ENCODE data around the gene POP4. TPM values are rescaled to one million over a fixed set of nuclear protein-coding genes. Genes with fewer than 3 reads are reported as not detected.
"Not testable (repeated sequence)": the region's sequence is repeated elsewhere in the genome, so short reads cannot be mapped to it uniquely, and the experiment has no call there.

POP4 gene
- total and polyA plus RNA-seq, 2 donors (not counting 3 experiments of a cell fraction or from before 2014, with no cell fraction given) = 56.2 to 64.4 TPM

DNA sequence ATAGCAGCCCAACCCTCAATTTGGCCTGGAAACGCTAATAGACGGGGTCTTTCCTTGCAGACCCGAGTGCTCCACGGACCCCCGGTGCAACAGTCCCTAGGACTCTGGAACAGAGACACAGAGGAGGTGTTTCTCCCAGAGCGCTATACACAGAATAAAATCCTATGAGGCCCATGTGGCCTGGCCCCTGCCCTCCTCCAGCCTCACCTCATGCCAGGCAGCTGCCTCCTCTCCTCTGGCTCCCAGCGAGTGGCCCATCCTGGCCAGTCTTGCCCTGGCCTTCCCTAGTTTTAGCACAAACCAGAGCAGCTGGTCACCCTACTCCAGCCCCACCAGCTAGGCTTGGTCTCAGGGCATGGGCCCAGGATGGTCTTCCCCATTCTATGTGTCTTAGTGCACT lies 20.3 kb downstream of the POP4 start:
- CTCF ChIA-PET = interaction anchor here (1.7 kb wide), 1 partner anchor 16 kb away, joined by 5 read pairs; no protein-coding TSS in a partner anchor
- no peaks in the 10 kb centered on the region for H3K9me3 ChIP-seq (replicated peaks; ENCODE audit: control insufficient read depth, insufficient read depth, low read length)
- intact Hi-C loops (cut with micrococcal nuclease) = no loop called here
- H3K4me2 ChIP-seq (ENCODE audit: insufficient read depth, low read length) = no peak overlapping the region
- H3K9ac ChIP-seq (replicated peaks; ENCODE audit: extremely low read depth, insufficient read depth, low read length) = no peak overlapping the region
- TF ChIP-seq, protein P1, sequence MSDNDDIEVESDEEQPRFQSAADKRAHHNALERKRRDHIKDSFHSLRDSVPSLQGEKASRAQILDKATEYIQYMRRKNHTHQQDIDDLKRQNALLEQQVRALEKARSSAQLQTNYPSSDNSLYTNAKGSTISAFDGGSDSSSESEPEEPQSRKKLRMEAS (IDR thresholded peaks at IDR 0.05; ENCODE audit: insufficient read depth, insufficient read length) = no peak
- TF ChIP-seq POLR2AphosphoS5 (IDR thresholded peaks at IDR 0.05; ENCODE audit: insufficient read depth, low read depth, low read length) (no peak), MYC (IDR thresholded peaks at IDR 0.05; ENCODE audit: low read depth, low read length) (no peak), FOS (IDR thresholded peaks at IDR 0.05; ENCODE audit: borderline replicate concordance, insufficient read depth, low read length) (no peak), CTCF (IDR thresholded peaks at IDR 0.05; ENCODE audit: extremely low read depth in 1 of 2, insufficient read depth in 1 of 2, low read depth in 1 of 2, low read length in 2 of 2) (no peak)
- POLR2A ChIA-PET = no interaction called here
- no peaks in the 10 kb centered on the region for H3K27me3 ChIP-seq (ENCODE audit: control insufficient read depth in 2 of 2, insufficient read depth in 2 of 2, low read length in 2 of 2)
- dilution Hi-C loops (cut with MboI; ENCODE audit: extremely low pct_ligation_motif_present, low sequenced_read_pairs) = no loop called here
- H3K27ac ChIP-seq (ENCODE audit: insufficient read depth, low read depth, low read length) = no peak overlapping the region
- no peaks in the 10 kb centered on the region for H3K79me2 ChIP-seq (ENCODE audit: control insufficient read depth, insufficient read depth, low read length)
- no peak overlapping the region for H3K4me3 ChIP-seq (replicated peaks in 1 of 3; ENCODE audit: insufficient read depth in 1 of 3, low read depth in 1 of 3, low read length in 3 of 3)
- H3K4me1 ChIP-seq (ENCODE audit: control insufficient read depth, extremely low read depth, insufficient read depth, low read length) = no peaks in the 10 kb centered on the region
- FAIRE-seq = no peak
- H3K9me1 ChIP-seq (replicated peaks; ENCODE audit: control insufficient read depth, extremely low read depth, insufficient read depth, low read length) = no peaks in the 10 kb centered on the region
- no peaks in the 10 kb centered on the region for H4K20me1 ChIP-seq (replicated peaks; ENCODE audit: control insufficient read depth, extremely low read depth, insufficient read depth, low read length)
- H3K36me3 ChIP-seq (ENCODE audit: control insufficient read depth in 2 of 2, extremely low read depth in 1 of 2, insufficient read depth in 2 of 2, low read length in 2 of 2) = no peaks in the 10 kb centered on the region
- no peak overlapping the region for H2AFZ ChIP-seq (ENCODE audit: low read depth, low read length)
- no TSS peak for BruUV-seq (replicated peaks)
- no peak for DNase-seq (ENCODE audit: low read depth, low spot score)

- DNase-seq (ENCODE audit: low read depth, low spot score); H3K4me2 ChIP-seq (ENCODE audit: insufficient read depth, low read length); H3K9me1 ChIP-seq (replicated peaks; ENCODE audit: control insufficient read depth, extremely low read depth, insufficient read depth, low read length); BruUV-seq (replicated peaks); intact Hi-C loops (cut with micrococcal nuclease); H3K4me3 ChIP-seq (replicated peaks in 1 of 3; ENCODE audit: insufficient read depth in 1 of 3, low read depth in 1 of 3, low read length in 3 of 3); H3K9ac ChIP-seq (replicated peaks; ENCODE audit: extremely low read depth, insufficient read depth, low read length); H3K4me1 ChIP-seq (ENCODE audit: control insufficient read depth, extremely low read depth, insufficient read depth, low read length); POLR2A ChIA-PET; dilution Hi-C loops (cut with MboI; ENCODE audit: extremely low pct_ligation_motif_present, low sequenced_read_pairs); H3K79me2 ChIP-seq (ENCODE audit: control insufficient read depth, insufficient read depth, low read length); H2AFZ ChIP-seq (ENCODE audit: low read depth, low read length); H3K27ac ChIP-seq (ENCODE audit: insufficient read depth, low read depth, low read length); FAIRE-seq; H3K36me3 ChIP-seq (ENCODE audit: control insufficient read depth in 2 of 2, extremely low read depth in 1 of 2, insufficient read depth in 2 of 2, low read length in 2 of 2); H3K27me3 ChIP-seq (ENCODE audit: control insufficient read depth in 2 of 2, insufficient read depth in 2 of 2, low read length in 2 of 2); H3K9me3 ChIP-seq (replicated peaks; ENCODE audit: control insufficient read depth, insufficient read depth, low read length); H4K20me1 ChIP-seq (replicated peaks; ENCODE audit: control insufficient read depth, extremely low read depth, insufficient read depth, low read length): not testable (repeated sequence)
- CTCF ChIA-PET = interaction anchor here (0.9 to 1.7 kb wide), 2 partner anchors 16 to 90 kb away, joined by 3 to 5 read pairs; no protein-coding TSS in a partner anchor
These were observed 20.7 kb downstream of the POP4 start for GRCh38 chr19:29626832-29627231.
